BLaER1 treated with 17β-estradiol and CSF1 and Interleukin-3, amounts not matched to agents 10 nM and 100 nM (cell line): Measurements from ENCODE around the gene TRPV5.

Experiments
- H3K27ac ChIP-seq, 11 experiments: shearing (Covaris generic); formaldehyde crosslinking; 2 replicates each; pipeline ENCODE4 v1.8.1; 2022
- H3K27me3 ChIP-seq, 11 experiments: shearing (Covaris generic); formaldehyde crosslinking; 2 replicates each; pipeline ENCODE4 v1.8.1; 2022
- H3K36me3 ChIP-seq, 11 experiments: shearing (Covaris generic); formaldehyde crosslinking; 2 replicates each; pipeline ENCODE4 v1.8.1; 2022
- H3K4me1 ChIP-seq, 10 experiments: shearing (Covaris generic); formaldehyde crosslinking; 2 replicates each; pipeline ENCODE4 v1.8.1; 2022
- H3K4me2 ChIP-seq, 11 experiments: shearing (Covaris generic); formaldehyde crosslinking; 2 replicates each; pipeline ENCODE4 v1.8.1; 2022
- H3K4me3 ChIP-seq, 10 experiments: shearing (Covaris generic); formaldehyde crosslinking; 2 replicates each; pipeline ENCODE4 v1.8.1; 2022
- H3K9ac ChIP-seq, 11 experiments: shearing (Covaris generic); formaldehyde crosslinking; 2 replicates each; pipeline ENCODE4 v1.8.1; 2022
- H3K9me3 ChIP-seq, 11 experiments: shearing (Covaris generic); formaldehyde crosslinking; replicated peaks in 1 of 11; 2 replicates each; pipeline ENCODE4 v1.8.1; 2022
- H4K20me1 ChIP-seq, 11 experiments: shearing (Covaris generic); formaldehyde crosslinking; 2 replicates each; pipeline ENCODE4 v1.8.1; 2022
- Cebpa-rat ChIP-seq, 11 experiments: shearing (Covaris generic); IDR thresholded peaks; 2 replicates each; pipeline ENCODE4 v1.8.1; 2022

Gene TRPV5

DNA sequence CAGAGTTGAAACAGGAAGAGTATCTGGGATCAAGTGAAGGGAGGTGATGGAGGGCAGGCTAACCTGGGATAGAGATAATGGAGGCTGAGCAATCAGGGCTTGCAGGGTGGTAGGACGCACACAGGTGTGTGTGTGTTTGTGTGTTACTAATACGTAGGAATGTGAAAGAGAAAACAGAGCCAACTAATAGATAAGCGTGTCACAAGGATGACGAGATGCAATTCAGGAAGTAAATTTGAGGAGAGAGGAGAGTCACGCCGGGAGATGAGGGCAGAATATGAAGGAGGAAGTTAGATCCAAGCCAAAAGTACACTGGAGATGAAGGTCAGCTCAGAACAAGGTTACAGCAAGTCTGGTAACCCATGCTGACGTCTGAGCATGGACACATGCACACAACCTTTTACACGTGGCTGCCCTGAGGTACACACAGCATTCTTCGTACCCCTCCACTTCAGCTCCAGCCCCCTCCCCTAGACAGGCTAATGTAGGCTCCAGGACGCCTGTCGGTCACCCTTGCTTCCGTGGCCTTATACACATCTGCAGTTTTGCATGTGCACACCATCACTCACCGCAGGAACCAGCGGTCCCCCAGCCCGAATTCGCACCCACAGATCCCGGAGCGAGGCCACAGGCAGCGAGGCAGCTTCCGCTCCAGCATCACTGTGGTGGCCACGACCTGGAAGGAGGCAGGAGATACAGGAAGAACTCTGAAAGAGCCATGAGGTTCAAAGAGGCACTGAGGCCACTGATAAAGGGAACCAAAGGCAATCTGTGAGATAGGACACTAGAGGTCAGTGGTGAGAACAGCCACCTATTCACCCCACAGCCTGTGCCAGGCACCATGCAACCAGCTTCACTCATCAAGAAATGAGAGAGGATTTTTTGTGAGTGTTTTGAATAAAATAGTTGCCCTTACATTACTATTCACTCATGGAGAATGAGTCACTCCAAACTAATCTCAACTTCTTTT lies 24.3 kb downstream of the TRPV5 start:
- H4K20me1 ChIP-seq = no peaks in the 10 kb centered on the region
- no peak for TF ChIP-seq Cebpa-rat (IDR thresholded peaks at IDR 0.05)
- H3K4me2 ChIP-seq = peak overlapping the region in 3 of 11 experiments; percentile 8 to 25 (median 10); a peak in 2 of 22 replicates
- peaks cover 23 to 31% (median 27%) of the 10 kb centered on the region in 11 experiments for H3K9me3 ChIP-seq
- no peak overlapping the region for H3K4me3 ChIP-seq
- H3K9ac ChIP-seq = no peak overlapping the region
- H3K27ac ChIP-seq = no peak overlapping the region
- peaks cover 0 to 30% (median 0%) of the 10 kb centered on the region in 10 experiments; a peak in 6 of 20 replicates for H3K4me1 ChIP-seq
- 0 out of 22 replicates have a peak, but pooled peaks cover 0 to 4% (median 0%) of the 10 kb centered on the region in 11 experiments for H3K36me3 ChIP-seq
- H3K27me3 ChIP-seq = no peaks in the 10 kb centered on the region

DNA sequence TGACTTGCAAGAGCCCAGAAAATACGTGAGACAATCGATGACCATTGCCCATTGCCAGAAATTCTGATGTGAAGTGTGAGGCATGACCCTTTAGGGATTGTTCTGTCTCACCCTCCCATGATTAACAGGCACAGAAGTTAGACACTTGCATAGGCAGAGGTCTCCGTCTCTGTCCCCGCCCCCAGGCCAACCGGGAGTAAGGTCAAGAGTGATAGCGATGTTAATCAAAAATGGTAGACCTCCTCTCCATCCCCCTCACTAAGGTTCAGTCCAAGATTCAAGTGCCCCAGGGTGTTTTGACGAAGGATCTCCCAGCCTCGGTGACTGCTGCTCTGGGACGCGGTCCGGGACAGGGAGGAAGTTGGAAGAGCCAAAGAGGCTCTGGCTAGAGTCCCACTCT lies 25.3 kb downstream of the TRPV5 start:
- Histone ChIP-seq H3K9ac (no peak overlapping the region), H3K27me3 (no peaks in the 10 kb centered on the region), H3K4me1 (peaks cover 0 to 26% (median 0%) of the 10 kb centered on the region in 10 experiments; a peak in 6 of 20 replicates), H3K27ac (no peak overlapping the region), H3K36me3 (0 out of 22 replicates have a peak, but pooled peaks cover 0 to 4% (median 0%) of the 10 kb centered on the region in 11 experiments), H3K4me2 (peak overlapping the region in 1 of 11 experiments; percentile 25; a peak in 1 of 22 replicates), H3K4me3 (no peak overlapping the region), H4K20me1 (no peaks in the 10 kb centered on the region), H3K9me3 (peaks cover 30 to 38% (median 33%) of the 10 kb centered on the region in 11 experiments)
- TF ChIP-seq Cebpa-rat (IDR thresholded peaks at IDR 0.05) = no peak

DNA sequence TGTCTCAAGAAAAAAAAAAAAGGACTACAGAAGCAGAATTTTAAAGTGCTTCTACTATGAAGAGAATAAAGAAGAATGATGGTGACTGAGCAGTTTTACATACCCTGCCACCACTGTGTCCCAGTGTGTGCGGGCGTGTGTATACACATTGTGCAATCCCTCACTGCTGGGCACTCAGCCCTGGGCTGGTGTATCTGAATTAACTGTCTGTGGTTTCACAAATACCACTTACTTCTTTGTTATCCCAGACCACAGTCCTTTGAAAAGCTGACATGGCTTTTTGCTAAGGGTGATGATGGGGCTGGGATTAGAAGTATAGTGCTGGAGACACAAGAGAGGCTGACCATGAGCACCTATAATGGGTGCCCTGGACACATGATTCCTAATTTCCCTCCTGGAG lies 26.9 kb downstream of the TRPV5 start:
- H3K9me3 ChIP-seq = peaks cover 30 to 38% (median 33%) of the 10 kb centered on the region in 11 experiments
- H3K4me2 ChIP-seq = no peak overlapping the region
- no peak overlapping the region for H3K4me3 ChIP-seq
- H3K9ac ChIP-seq = no peak overlapping the region
- 0 out of 22 replicates have a peak, but pooled peaks cover 0 to 4% (median 0%) of the 10 kb centered on the region in 11 experiments for H3K36me3 ChIP-seq
- H4K20me1 ChIP-seq = no peaks in the 10 kb centered on the region
- no peaks in the 10 kb centered on the region for H3K27me3 ChIP-seq
- TF ChIP-seq Cebpa-rat (IDR thresholded peaks at IDR 0.05) = no peak
- no peak overlapping the region for H3K27ac ChIP-seq
- H3K4me1 ChIP-seq = peaks cover 0 to 26% (median 0%) of the 10 kb centered on the region in 10 experiments; a peak in 6 of 20 replicates

DNA sequence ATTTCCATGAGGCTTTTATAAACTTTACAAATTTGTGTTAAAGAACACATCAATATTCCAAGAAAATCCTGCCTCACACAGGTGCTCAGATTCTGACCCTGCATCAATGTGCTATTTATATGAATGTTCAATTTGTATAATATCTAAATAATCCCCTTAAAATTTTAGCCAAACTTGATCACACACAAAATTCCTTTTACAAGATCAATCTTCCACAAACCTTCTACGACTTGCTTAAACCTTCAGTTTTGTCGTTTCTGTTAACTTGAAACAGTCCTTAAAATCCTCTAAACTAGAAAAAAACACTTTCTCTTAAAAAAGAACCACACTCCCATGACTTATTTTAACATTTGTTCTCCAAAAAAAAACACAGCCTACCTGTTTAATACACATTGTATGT lies 27.8 kb downstream of the TRPV5 start:
- Histone ChIP-seq H3K9ac (no peak overlapping the region), H3K36me3 (0 out of 22 replicates have a peak, but pooled peaks cover 0 to 4% (median 0%) of the 10 kb centered on the region in 11 experiments), H4K20me1 (no peaks in the 10 kb centered on the region), H3K4me3 (no peak overlapping the region), H3K27me3 (no peaks in the 10 kb centered on the region), H3K9me3 (peaks cover 30 to 38% (median 33%) of the 10 kb centered on the region in 11 experiments), H3K27ac (no peak overlapping the region), H3K4me2 (no peak overlapping the region), H3K4me1 (peaks cover 0 to 20% (median 0%) of the 10 kb centered on the region in 10 experiments; a peak in 6 of 20 replicates)
- no peak for TF ChIP-seq Cebpa-rat (IDR thresholded peaks at IDR 0.05)

DNA sequence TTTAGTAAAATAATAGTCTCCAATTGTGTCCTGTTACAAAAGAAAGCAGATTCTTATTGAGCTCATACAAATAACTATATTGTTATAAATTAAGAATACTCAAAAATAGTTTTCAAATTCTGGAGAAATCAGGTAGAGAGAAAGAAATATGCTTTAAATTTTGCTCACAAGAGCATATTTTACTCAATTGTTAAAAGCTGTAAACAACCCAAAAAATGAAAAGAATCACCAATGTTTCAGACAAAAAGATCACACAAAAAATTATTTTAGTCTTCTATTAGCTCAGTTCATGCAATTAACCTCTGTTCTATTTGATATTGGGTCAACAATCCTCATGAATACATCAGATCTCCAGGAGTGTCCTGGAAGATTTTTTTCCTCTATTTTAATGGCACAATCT lies 29.4 kb downstream of the TRPV5 start:
- Histone ChIP-seq H3K36me3 (0 out of 22 replicates have a peak, but pooled peaks cover 0 to 4% (median 0%) of the 10 kb centered on the region in 11 experiments), H4K20me1 (no peaks in the 10 kb centered on the region), H3K4me1 (peaks cover 0 to 7% (median 2%) of the 10 kb centered on the region in 10 experiments; a peak in 7 of 20 replicates), H3K27ac (no peak overlapping the region), H3K9me3 (peaks cover 30 to 38% (median 33%) of the 10 kb centered on the region in 11 experiments), H3K4me2 (no peak overlapping the region), H3K9ac (no peak overlapping the region), H3K4me3 (no peak overlapping the region), H3K27me3 (no peaks in the 10 kb centered on the region)
- no peak for TF ChIP-seq Cebpa-rat (IDR thresholded peaks at IDR 0.05)

GRCh38 chr7:142901426-142902259 lies 31.9 kb downstream of the TRPV5 start:
- Histone ChIP-seq H3K9me3 (peaks cover 29 to 33% (median 30%) of the 10 kb centered on the region in 11 experiments), H4K20me1 (no peaks in the 10 kb centered on the region), H3K4me1 (peaks cover 0 to 7% (median 0%) of the 10 kb centered on the region in 10 experiments; a peak in 2 of 20 replicates), H3K27ac (no peak overlapping the region), H3K36me3 (0 out of 22 replicates have a peak, but pooled peaks cover 0 to 4% (median 0%) of the 10 kb centered on the region in 11 experiments), H3K4me3 (no peak overlapping the region), H3K9ac (no peak overlapping the region), H3K4me2 (no peak overlapping the region), H3K27me3 (no peaks in the 10 kb centered on the region)
- no peak for TF ChIP-seq Cebpa-rat (IDR thresholded peaks at IDR 0.05)

DNA sequence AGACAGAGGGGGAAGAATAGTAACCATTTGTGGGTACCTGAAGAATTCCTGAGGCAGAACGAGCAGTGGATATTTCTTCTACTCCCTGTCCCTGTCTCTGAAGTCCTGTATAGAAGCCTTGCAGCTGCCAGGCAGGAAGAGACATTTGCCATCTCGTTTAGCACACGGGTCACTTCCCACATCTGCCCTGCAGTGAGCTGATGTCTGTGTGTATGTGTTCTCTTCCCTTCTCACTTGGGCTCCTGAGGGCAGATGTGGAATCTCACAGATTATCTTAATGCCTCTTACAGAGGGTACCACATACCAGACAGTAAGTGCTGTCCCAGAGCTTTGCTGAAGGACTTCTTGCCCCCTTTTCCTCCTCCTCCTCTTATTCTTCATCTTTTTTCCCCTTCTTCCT lies 33.9 kb downstream of the TRPV5 start:
- Histone ChIP-seq H4K20me1 (no peaks in the 10 kb centered on the region), H3K4me2 (peak overlapping the region in 1 of 11 experiments; percentile 1; a peak in 1 of 22 replicates), H3K27me3 (no peaks in the 10 kb centered on the region), H3K36me3 (0 out of 22 replicates have a peak, but pooled peaks cover 0 to 3% (median 0%) of the 10 kb centered on the region in 11 experiments), H3K27ac (no peak overlapping the region), H3K4me3 (no peak overlapping the region), H3K9me3 (peaks cover 10 to 13% (median 11%) of the 10 kb centered on the region in 11 experiments), H3K9ac (no peak overlapping the region), H3K4me1 (peaks cover 0 to 7% (median 0%) of the 10 kb centered on the region in 10 experiments; a peak in 2 of 20 replicates)
- TF ChIP-seq Cebpa-rat (IDR thresholded peaks at IDR 0.05) = no peak

- Histone ChIP-seq H3K4me3 (no peak overlapping the region), H3K9ac (no peak overlapping the region), H3K36me3 (no peaks in the 10 kb centered on the region), H3K27me3 (no peaks in the 10 kb centered on the region), H3K27ac (no peak overlapping the region), H3K4me1 (peaks cover 0 to 7% (median 0%) of the 10 kb centered on the region in 10 experiments; a peak in 2 of 20 replicates), H3K9me3 (peaks cover 0 to 2% (median under 1%) of the 10 kb centered on the region in 11 experiments; a peak in 6 of 22 replicates), H3K4me2 (no peak overlapping the region), H4K20me1 (no peaks in the 10 kb centered on the region)
- TF ChIP-seq Cebpa-rat (IDR thresholded peaks at IDR 0.05) = no peak
Measured at GRCh38 chr7:142898377-142899170, 35.0 kb downstream of the TRPV5 start.
